GM03348 (cell line): Measurements from ENCODE around the gene PRPSAP2.
"Not testable (repeated sequence)": the region's sequence is repeated elsewhere in the genome, so short reads cannot be mapped to it uniquely, and the experiment has no call there.

Experiments
- DNase-seq: peaks from one replicate; pipeline ENCODE4 v3.0.0; 2012; ENCODE audit warnings: low spot score

PRPSAP2 gene, protein sequence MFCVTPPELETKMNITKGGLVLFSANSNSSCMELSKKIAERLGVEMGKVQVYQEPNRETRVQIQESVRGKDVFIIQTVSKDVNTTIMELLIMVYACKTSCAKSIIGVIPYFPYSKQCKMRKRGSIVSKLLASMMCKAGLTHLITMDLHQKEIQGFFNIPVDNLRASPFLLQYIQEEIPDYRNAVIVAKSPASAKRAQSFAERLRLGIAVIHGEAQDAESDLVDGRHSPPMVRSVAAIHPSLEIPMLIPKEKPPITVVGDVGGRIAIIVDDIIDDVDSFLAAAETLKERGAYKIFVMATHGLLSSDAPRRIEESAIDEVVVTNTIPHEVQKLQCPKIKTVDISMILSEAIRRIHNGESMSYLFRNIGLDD

DNA sequence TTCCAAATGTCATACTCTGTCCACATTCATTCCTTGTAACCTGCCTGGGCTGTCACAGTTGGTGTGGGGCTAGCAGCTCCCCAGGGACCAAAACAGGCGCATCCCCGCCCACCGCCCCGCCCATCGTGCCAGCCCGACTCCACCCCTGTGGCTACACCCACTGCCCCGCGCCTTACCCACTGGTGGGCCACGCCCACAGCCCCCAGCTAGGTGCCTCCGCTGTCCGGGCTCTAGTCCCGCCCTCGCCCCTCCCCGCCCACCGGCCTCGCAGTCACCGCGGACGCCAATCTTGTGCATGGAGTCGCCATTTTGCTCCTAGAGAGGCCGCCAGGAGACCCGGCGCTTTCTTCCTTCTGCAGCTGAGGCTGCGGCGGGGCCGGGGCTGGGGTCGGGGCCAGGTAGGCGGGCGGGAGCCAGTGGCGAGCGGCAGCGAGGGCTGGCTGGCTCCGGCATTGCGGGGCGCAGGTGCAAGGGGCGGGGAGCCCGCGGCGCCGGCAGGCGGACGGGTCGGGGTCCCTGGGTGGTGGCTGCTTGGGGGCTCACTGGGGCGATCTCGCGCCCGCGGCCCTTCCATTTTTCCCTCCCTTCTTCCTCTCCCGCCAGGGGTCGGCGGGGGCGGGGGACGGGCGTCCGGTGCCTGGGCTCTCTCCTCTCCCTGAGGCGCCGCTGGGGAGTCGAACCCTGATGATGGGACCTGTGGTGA, at the start of gene PRPSAP2:
TSS of gene PRPSAP2 (plus strand) at position 268 of the 703 bp plus-strand sequence. CDS start 7,703 bp downstream, outside the sequence.
- DNase-seq = peak; percentile 99

DNA sequence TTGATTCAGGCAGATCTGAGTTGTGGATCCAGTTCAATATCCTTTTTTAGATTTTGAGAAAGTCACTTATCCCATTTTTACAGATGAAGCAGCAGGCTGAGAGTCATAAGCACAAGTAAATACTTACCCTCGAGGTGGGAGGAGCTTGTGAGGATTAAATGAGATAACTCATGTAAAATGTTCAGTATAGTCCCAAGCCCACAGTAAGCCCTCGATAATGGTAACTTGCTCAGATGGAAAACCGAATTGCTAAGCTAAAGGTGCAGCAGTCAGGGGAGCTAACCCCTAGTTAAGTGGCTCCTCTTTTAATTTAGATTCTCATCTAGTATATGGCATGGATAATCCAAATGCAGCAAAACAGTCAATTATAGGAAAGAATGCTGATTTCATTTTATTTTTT, 42.0 kb upstream of the PRPSAP2 start:
- DNase-seq = not testable (repeated sequence)

DNA sequence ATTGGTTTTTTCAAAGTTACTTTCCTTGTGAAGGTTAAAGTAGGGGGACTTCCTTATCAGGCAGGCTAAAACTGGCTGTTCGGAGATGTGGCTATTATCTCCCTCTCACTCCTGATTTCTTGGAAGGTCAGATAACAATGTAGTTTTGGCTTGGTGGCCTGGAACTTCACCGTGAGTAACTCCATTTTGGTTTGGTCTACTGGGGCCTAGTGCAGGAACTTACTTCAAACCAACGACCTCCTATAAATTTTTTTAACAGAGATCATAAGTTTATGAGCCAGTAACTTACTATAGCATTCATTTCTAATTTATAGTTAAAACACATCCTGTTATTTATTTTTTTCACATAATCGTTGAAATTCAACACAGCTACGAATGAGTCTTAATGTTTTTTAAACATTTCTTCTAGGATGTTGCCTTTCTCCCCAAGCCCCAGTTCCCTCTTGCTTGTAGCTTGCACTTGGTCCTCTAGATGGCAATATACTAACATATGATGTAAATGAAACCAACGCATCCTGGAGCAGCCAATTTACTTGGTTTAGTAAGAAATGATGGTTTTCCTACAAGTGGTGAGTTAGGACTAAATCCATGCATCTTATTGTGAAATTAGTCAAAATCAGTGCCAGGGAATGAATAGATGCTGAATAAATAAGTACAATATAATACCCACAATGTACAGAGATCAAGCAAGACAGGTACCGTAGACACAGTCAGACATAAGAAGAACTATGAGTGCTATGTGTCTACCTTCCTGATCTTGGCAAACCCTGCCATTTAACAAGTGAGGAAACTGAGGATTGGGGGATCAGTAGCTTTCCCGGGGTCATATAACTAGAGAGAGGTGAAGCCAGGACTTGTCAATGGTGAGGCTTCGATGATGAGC, 41.2 kb upstream of the PRPSAP2 start:
- DNase-seq = peak; percentile 34

DNA sequence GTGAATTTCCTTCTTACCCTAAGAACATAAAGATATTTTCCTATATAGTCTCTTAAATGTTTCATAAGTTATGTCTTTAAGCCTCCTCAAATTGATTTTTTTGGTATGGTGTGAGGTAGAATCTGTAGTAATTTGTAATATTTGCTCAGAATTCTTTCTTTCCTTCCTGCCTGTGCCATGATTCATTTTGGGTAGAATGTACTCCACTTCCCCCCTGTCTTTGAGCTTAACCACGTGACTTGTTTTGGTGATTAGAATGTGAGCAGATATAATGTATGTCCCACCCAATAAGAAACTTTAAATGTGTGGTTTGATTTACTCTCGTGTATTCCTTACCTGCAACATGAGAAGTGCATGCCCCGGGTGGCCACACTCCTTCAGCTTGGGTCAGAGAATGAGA, 36.5 kb upstream of the PRPSAP2 start:
- not testable (repeated sequence) for DNase-seq

DNA sequence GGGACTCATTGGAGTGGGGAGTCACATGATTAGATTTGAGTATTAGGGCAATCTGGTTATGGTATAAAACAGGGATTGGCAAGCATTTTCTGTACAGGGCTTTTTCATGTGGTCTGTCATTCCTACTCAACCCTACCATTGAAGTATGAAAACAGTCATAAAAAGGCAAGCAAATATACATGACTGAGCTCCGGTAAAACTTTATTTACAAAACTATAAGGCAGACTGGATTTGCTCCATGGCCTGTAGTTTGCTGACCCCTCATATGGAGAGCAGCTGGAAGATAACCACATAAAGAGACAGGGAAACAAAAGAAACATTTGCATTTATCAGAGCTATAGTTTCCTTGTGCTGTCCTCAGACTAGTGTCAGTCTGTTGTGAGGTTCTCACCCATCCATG, 30.3 kb upstream of the PRPSAP2 start:
- not testable (repeated sequence) for DNase-seq

DNA sequence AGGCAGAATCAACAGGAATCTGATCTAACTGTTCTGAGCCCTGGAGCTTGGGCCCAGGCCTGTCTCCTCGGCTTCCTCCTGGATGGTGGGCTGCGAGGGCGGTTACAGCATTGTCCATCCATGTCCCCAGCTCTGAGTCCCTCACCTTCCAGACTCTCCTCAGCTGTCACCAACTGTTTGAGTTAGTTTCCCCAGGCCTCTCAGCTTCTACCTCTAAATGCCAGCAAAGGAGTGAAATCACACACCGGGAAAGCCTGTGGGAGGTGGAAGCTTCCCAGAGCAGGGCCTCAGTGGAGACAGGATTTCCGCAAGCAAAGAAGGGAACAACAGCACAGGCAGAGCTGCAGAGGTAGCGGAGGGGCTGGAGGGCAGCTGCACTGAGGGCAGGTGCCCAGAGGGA, 9.4 kb upstream of the PRPSAP2 start:
- no peak for DNase-seq

DNA sequence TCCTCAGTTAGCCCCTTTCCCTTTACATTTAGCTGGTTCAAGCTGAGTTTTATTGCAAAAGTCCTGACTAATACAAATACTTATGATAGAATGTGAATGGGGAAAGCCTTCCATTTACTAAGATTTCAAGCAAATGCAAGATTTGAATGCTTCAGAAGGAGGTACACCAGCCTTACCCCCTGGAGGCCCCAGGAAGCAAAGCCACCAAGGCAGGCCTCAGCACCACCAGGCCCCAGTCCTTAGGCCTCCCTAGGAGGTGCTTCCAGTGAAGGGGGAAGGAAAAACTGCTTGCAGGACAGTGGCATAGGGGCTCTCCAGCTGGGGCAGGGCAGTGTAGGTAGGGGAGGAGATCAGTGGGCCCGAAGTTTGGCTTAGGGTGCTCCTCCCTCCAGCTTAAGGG, 7.3 kb upstream of the PRPSAP2 start:
- no peak for DNase-seq

DNA sequence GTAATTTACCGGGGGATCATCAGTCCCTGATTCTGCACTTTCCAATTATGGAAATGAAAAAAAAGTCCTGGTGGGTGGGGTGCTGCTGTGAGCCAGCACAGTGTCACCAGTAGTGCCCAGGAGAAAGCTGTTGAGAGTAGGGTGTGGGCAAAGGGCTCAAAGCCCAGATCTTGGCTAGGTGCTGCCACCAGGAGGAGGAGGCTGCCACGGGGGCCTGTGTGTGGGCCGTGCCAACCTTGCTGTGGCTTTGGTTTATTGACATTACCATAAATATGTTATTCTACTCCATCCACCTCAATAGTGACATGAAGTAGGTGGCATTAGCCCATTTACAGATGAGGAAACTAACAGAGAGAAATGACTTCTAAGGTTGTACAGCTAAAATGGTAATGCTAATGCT, 6.7 kb upstream of the PRPSAP2 start:
- no peak for DNase-seq

DNA sequence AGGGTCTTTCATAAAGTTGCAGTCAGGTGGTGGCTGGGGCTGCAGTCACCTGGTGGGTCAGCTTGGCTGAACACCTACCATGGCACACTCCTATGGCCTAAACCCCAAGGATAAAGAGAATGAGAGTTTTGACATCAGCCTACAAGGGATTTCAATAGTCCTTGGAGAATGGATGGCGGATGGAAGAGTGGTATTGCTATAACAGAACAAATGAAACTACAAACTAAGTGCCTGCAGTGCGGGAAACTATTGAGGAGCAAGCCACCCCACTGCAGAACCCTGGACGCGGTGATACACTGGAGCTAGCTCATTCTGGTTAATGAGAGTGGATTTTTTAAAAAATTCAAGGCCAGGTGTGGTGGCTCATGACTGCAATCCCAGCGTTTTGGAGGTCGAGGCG, 3.0 kb upstream of the PRPSAP2 start:
- no peak for DNase-seq

DNA sequence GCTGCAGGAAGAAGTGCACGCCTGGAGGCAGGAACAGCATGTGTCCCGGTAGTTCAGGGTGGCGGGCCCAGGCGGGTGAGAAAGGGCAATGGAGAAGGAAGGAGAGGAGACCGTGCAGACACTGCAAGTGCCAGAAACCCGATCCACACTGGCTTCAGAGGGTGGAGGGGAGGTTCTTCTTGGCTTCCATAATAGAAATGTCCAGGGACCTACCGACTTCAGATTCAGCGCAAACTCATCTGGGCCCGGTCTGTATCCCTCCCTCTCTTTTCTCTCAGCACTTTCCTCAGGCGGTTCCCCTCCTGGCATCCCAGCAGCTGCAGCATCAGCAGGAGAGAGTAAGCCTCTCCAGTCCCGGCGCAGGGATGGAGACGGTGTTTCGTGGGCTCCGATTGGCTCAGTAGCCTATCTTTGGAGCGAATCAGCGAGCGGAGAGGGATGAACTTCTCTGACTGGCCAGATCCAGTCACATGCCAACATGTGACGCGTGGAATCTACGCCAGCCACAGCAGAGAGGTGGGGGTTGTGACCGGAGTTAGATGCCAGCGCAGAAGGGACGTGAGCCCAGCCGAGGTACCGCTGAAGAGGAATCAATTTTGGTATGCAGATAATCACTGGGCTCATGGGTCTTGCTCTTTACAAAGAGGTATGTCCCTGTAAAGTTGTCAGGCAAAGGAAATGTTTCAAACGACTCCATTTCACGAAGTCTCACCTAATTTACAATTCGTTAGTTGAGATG, 1.9 kb upstream of the PRPSAP2 start:
- DNase-seq = peak; percentile 98

DNA sequence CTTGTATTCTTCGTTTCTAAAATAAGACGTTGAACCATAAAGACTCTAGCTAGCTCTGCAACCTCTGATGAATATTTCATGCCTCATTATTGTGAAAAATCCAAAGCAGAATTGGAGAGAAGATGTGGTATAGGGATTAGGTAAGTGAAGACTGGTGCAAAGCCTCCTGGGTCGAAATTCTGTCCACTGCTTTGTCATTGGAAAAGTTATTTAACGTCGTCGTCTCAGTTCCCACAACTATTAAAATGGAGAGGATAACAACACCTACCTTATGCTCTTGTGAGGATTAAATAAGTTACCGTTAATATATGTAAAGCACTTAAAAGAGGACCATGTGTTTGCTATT, 1.4 kb upstream of the PRPSAP2 start:
- DNase-seq = no peak

DNA sequence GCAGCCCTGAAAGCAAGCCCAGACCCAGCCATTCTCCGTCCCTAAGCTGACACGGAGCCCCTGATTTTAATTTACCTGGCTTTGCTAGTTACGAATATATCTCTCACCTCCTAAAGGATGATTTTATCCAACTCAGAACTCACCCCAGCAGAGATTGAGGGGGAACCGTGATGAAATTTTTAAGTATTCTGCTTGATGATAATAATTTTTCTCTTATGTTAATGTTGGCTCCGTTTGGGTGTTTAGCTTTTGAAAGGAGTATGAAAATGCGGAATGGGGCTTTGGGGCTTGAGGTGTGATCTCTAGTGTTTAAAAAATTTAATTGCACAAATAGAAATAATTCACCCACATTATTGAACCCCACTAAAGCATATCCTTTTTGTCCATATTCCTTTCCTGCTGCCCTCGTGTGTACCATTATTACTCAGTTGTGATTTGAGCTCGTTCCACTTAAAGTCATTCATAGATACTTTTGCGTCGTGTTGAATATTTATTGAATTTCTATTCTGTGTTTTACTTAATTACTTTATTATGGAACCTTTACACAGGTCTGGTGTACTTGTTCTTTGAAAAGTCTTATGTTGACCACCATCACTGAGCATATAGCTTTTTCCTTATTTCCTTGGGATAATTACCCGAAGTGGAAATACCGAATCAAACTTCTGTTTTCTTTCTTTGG, 775 bp downstream of the PRPSAP2 start:
- DNase-seq = no peak

DNA sequence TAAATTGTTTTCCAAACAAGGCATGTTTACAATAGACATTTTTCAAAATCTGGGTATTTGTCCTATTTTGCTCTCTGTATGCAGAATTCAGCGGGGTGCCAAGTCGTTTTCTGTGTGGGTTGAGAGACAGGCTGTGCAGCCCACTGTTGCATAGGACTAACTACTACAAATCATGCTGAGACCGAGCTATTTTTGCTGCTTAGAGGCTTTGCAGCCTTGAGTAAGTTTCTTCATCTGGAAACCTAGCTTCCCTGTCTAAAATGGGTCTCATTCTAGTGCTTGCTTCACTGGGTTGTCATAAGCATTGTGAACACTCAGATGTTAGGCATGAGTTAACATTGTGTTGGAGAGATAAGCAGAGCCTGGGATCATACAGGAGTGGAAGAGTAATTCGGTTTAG, 1.3 kb downstream of the PRPSAP2 start:
- DNase-seq = peak; percentile 48

DNA sequence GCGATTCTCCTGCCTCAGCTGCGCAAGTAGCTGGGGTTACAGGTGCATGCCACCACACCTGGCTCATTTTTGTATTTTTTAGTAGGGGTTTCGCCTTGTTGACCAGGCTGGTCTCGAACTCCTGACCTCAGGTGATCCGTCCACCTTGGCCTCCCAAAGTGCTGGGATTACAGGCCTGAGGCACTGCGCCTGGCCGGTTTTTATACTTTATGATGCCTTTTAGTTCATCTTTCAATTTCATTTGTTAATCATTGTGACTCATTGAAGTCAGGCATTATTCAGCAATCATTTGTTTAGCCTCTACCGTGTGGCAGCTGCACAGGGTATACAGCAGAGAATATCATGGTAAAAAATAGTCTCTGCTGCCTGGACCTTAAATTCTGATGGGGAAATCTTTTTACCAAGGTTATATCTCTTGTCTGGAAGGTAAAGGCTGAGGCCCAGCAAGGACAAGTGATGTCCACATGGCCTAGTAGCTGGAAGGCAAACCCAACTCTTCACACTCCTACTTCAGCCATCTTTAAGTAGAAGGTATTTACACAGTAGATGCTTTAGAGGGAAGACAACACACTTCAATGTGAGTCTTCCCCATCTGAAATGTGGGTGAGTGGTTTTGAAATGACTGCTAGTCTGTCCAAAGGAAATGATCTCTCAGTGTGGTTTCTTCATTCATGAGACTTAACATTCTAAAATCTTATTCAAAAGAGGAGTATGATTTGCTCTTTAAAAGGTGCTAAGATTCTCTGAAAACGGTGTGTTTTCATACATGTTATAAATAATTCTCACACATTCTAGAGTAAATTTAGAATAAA, 2.4 kb downstream of the PRPSAP2 start:
- DNase-seq = no peak

DNA sequence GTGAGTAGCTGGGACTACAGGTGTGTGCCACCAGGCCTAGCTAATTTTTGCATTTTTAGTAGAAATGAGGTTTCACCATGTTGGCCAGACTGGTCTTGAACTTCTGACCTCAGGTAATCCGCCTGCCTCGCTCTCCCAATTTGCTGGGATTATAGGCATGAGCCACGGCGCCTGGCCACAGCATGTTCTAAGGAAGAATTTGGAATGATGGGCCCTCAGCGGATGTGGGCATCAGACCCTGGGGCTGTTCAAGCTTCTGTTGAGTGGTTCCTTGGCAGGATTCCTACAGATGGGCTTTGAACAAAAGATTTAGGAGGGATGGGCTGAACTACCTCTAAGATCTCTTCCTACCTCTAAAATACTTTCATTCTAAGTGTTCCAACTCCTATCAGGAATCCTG, 4.1 kb downstream of the PRPSAP2 start:
- DNase-seq = no peak

DNA sequence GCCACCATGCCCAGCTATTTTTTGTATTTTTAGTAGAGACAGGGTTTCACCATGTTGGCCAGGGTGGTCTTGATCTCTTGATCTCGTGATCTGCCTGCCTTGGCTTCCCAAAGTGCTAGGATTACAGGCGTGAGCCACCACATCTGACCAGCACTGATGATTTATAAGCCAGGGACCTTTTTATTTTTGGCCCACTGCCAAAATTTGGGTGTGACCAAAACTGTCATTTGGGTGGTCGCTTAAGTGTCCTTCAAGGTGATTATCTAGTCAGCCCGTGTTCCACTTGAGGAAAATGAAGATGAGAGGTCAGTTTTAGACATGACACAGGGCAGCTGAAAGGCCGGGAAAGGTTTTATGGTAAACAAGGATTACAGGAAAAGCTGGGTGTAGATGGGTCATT, 7.1 kb downstream of the PRPSAP2 start:
- not testable (repeated sequence) for DNase-seq

DNA sequence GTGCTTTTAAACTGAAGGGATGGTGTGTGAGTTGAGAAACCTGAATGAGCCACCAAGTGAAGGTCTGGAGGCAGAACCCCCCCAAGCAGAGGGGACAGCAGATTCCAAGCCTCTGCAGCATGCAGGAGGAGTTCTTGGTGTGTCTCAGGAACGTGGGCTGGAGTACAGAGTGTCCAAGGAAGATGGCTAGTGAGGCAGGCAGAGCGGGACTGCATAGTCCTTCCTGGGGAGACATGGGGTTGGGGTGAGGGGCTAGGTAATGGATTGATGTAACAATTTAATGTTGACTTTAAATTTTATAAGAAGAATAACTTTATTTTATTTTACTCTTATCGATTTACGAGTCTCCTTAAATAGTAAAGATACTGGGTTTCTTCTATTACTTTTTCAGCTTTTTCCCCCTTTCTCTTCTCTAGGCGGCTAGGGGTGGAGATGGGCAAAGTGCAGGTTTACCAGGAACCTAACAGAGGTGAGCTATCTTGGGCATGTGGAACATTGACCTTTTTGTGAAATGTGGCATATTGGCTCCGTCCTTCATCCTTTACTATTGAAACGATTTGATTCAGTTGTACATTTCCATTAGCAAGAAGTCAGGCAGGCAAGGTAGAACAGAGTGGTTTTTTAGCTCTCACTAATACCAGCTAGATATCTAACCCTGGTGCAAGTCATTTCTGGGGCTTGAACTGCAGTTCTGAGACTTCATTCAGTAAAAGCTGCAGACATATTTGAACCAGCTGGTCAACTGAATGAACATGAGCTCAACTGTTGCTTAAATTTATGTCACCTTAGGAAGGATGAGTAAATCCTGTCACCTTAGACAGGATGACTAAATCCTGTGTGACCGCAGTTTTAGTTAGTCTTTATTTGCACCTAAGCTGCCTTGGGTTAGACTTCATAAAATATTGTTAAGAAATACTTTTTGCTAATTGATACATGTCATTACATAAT, 9.2 kb downstream of the PRPSAP2 start:
- DNase-seq = no peak

DNA sequence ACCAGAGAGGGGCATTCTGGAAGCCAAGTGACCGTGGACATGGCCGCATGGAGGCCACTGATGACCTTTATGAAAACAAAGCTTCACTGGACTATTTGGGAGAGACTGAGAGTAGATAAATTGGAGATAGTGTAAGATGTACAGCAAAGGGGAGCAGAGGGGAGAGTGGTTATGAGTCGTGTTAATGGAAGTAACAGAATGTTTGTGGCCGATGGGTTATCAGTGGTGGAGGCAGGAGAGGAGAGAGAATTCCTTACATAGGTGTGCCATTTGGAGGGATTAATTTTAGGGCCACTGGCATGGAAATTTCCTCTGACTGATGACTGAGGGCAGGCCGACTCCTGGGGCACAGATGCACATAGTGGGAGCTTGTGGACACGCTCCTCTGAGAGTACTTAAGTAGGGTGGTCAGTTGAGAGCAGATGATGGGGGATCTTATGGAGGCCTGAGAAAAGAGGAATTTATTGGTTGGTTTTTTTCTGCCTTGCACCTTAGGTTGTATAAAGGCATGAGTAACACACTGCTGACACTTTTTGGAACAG, 19.2 kb downstream of the PRPSAP2 start:
- DNase-seq = no peak

DNA sequence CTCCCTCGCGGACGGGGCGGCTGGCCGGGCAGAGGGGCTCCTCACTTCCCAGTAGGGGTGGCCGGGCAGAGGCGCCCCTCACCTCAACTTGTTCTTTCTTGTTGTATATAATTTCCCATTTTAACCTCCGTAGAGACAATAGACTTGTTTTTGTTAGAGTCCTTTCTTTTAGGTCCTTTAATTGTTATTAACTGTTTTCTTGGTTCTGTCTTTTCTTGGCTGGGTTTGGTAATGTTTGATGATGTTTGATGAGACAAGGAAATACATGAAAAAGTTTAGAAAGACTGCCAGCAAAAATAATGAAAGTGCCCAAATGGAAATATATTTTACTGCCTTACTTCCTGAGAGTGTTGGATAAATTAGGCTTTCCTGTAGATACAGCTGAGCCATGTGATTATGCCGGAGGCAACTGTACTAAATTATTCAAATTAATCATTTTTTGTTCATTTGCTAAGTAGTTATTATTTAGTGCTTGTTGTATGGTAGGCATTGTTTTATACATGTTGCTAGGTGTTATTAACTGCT, 30.9 kb downstream of the PRPSAP2 start:
- DNase-seq = no peak
